Tibial nerve (tissue), 4 donors: Measurements from ENCODE around the gene NPHS1.

ENCODE experiments used
- EP300 ChIP-seq, 2 donors: sonication (generic); formaldehyde crosslinking; IDR thresholded peaks; one replicate each; pipeline ENCODE4 v1.6.1; 2017; ENCODE audit warnings: antibody characterized with exemption in 2 of 2, mild to moderate bottlenecking in 1 of 2
- TF ChIP-seq, protein P1 (sequence below), 5 experiments: fragments of 200-600 bp in 3 of 5; fragments of 450-650 bp in 2 of 5; sonication (generic) in 3 of 5; IDR thresholded peaks; one replicate each; pipeline ENCODE4 v1.5.1; 2016 to 2019; ENCODE audit warnings: antibody characterized with exemption in 5 of 5, mild to moderate bottlenecking in 3 of 5, moderate library complexity in 2 of 5

DNA sequence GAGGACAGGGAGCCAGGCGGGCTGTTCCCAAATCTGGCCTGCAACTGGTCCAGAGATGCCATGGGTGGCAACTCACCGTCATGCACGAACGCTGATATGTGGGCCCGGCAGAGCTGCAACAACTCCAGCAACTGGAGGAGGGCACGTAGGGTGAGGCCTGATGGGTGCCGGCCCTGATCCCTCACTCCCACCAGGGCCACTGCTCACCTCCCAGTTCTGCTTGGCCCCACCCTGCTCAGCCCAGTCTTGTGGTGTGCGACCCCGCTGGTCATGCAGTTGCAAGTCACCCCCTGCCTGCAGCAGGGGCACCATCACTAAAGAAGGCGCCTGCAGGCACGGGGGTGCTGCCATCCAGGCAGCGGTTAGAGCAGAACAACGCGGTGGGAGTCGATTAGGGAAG, 60.0 kb downstream of the NPHS1 start:
- TF ChIP-seq, protein P1, sequence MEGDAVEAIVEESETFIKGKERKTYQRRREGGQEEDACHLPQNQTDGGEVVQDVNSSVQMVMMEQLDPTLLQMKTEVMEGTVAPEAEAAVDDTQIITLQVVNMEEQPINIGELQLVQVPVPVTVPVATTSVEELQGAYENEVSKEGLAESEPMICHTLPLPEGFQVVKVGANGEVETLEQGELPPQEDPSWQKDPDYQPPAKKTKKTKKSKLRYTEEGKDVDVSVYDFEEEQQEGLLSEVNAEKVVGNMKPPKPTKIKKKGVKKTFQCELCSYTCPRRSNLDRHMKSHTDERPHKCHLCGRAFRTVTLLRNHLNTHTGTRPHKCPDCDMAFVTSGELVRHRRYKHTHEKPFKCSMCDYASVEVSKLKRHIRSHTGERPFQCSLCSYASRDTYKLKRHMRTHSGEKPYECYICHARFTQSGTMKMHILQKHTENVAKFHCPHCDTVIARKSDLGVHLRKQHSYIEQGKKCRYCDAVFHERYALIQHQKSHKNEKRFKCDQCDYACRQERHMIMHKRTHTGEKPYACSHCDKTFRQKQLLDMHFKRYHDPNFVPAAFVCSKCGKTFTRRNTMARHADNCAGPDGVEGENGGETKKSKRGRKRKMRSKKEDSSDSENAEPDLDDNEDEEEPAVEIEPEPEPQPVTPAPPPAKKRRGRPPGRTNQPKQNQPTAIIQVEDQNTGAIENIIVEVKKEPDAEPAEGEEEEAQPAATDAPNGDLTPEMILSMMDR (IDR thresholded peaks at IDR 0.05) = no peak
- TF ChIP-seq EP300 (IDR thresholded peaks at IDR 0.05) = no peak
